Type B pancreatic cell (in vitro differentiated cells): ENCODE results near the gene ITGB6. TPM values are rescaled to one million over a fixed set of nuclear protein-coding genes. Genes with fewer than 3 reads are reported as not detected.

Experiments
- DNase-seq: peaks from one replicate; pipeline ENCODE4 v3.0.0; 2021; ENCODE audit warnings: mixed read lengths; ENCODE audit not compliant: unreplicated experiment; ENCODE audit errors: extremely low spot score
- H3K27ac Mint-ChIP-seq: 2 replicates; pipeline ENCODE4 v1.8.0; 2021; ENCODE audit warnings: mild to moderate bottlenecking, mixed read lengths
- H3K27me3 Mint-ChIP-seq: 2 replicates; pipeline ENCODE4 v1.8.0; 2021; ENCODE audit warnings: mixed read lengths
- H3K36me3 Mint-ChIP-seq: 2 replicates; pipeline ENCODE4 v1.8.0; 2021; ENCODE audit warnings: mixed read lengths
- H3K4me1 Mint-ChIP-seq: one replicate; pipeline ENCODE4 v1.8.0; 2021; ENCODE audit warnings: mixed read lengths; ENCODE audit not compliant: unreplicated experiment
- H3K4me3 Mint-ChIP-seq: 2 replicates; pipeline ENCODE4 v1.8.0; 2021; ENCODE audit warnings: mild to moderate bottlenecking, mixed read lengths
- H3K9me3 Mint-ChIP-seq: 2 replicates; pipeline ENCODE4 v1.8.0; 2021; ENCODE audit warnings: mixed read lengths
- total RNA-seq: library from RNA; stranded (reverse); gene quantifications from 2 replicates; pipeline ENCODE4 v1.2.1, GENCODE V29; 2021; ENCODE audit warnings: low replicate concordance
- TF ChIP-seq, protein P1 (sequence below): fragments of 200-600 bp; sonication (generic); conservative IDR thresholded peaks from 2 replicates; pipeline ENCODE4 v1.5.0; 2021; ENCODE audit warnings: antibody characterized with exemption, mild to moderate bottlenecking

Gene ITGB6
- total RNA-seq, 1 donor from 2014 or later = 3.2 TPM

DNA sequence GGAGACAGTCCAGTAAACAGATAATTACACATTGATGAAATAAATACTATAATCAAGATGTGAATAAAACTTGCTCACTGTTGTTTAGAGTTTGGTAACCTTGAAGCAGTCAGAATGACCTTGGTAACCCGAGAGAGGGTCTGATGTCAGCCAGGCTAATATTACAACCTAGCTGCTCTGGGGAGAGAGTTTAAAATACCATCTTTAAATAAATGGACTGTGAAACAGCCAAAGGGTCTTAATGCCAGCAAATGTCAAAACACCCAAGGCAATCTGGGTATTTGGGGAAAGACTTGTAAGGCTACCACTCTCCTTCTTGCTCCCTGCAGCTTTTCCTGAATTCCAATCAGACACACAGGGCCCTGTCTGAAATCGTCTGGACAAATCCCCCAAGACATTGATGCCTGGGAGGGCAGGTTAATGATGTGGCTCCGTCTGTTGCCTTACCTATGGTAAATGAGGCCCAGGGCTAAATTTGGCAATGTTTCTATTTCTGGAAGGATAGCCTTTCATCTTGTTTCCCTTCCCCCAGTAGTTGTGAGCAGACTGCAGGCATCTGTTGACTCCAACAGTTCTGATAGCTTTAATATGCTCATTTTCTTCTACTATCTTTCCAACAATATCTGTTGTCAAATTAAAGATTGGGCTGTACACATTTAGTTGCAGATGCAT, 43.0 kb upstream of the ITGB6 start:
- TF ChIP-seq, protein P1, sequence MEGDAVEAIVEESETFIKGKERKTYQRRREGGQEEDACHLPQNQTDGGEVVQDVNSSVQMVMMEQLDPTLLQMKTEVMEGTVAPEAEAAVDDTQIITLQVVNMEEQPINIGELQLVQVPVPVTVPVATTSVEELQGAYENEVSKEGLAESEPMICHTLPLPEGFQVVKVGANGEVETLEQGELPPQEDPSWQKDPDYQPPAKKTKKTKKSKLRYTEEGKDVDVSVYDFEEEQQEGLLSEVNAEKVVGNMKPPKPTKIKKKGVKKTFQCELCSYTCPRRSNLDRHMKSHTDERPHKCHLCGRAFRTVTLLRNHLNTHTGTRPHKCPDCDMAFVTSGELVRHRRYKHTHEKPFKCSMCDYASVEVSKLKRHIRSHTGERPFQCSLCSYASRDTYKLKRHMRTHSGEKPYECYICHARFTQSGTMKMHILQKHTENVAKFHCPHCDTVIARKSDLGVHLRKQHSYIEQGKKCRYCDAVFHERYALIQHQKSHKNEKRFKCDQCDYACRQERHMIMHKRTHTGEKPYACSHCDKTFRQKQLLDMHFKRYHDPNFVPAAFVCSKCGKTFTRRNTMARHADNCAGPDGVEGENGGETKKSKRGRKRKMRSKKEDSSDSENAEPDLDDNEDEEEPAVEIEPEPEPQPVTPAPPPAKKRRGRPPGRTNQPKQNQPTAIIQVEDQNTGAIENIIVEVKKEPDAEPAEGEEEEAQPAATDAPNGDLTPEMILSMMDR = no peak
- DNase-seq = no peak
- H3K4me3 Mint-ChIP-seq = no peak overlapping the region
- no peaks in the 10 kb centered on the region for H3K36me3 Mint-ChIP-seq
- H3K27ac Mint-ChIP-seq = no peak overlapping the region
- H3K4me1 Mint-ChIP-seq = peaks cover 41% of the 10 kb centered on the region
- H3K9me3 Mint-ChIP-seq = no peaks in the 10 kb centered on the region
- H3K27me3 Mint-ChIP-seq = no peaks in the 10 kb centered on the region

DNA sequence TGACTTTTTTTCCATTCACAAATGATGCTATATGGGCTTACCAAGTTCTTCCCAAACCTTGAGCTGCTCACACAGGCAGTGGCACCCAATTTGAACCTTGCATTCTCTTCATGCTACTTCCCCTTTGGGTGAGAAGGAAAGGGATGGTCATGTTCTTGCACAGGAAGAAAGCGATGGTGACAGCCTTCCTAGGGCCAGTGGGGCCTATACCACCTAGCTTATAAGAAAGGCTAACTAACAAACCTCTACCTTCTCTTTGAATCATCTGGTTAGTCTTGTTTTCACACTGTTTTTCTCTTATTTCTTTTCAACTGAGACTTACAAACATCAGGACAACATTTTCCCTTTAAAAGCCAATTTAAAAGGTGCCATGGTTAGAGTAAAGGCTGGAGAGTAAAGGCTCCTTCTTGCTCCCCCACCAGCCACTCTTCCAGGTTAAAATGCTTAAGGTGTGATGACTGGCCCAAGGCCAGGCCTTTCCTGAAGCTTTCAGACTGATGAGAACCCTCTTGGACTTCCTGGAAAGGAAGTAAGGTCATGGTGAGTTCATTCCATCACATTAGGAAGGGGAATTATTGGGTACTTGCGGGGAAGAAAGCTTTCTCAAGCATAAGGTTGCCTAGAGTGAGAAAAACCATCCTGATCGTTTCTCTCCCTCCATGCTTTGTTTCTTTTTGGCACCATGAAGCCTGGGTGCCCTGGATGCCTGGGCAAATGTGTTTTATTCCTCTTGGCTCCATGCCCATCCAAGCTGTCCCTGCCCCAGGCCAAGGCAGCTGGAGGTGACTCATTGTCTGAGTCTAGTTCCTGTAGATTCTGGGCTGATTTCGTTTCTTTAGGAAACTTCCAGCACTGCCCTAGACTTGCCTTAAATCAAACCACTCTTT, 41.4 kb upstream of the ITGB6 start:
- DNase-seq = no peak
- Mint-ChIP-seq H3K9me3 (no peaks in the 10 kb centered on the region), H3K27ac (no peak overlapping the region), H3K4me1 (peaks cover 42% of the 10 kb centered on the region), H3K4me3 (no peak overlapping the region), H3K36me3 (no peaks in the 10 kb centered on the region), H3K27me3 (no peaks in the 10 kb centered on the region)
- TF ChIP-seq, protein P1 = no peak

DNA sequence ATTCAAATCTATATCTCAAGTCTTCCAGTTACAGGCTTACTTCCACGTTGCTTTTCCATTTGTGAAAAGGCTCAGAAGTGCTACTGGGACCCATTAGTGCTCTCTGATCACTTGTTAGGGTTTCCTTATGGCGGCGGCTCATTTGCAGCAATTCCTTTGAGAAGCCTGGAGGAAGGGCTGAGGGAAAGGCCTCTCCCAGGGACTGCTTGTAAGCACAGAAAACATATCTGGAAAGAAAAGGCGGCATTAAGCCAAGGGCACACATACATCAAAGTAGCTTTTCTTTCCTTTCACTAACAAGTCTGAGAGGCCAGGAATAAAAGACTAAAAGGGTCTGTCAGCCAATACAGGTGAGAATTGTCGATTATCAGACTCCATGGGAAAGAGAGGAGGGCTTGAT, 39.4 kb upstream of the ITGB6 start:
- Mint-ChIP-seq H3K4me3 (no peak overlapping the region), H3K4me1 (peaks cover 42% of the 10 kb centered on the region), H3K36me3 (no peaks in the 10 kb centered on the region), H3K27me3 (no peaks in the 10 kb centered on the region), H3K9me3 (no peaks in the 10 kb centered on the region), H3K27ac (no peak overlapping the region)
- TF ChIP-seq, protein P1 = no peak
- DNase-seq = no peak

DNA sequence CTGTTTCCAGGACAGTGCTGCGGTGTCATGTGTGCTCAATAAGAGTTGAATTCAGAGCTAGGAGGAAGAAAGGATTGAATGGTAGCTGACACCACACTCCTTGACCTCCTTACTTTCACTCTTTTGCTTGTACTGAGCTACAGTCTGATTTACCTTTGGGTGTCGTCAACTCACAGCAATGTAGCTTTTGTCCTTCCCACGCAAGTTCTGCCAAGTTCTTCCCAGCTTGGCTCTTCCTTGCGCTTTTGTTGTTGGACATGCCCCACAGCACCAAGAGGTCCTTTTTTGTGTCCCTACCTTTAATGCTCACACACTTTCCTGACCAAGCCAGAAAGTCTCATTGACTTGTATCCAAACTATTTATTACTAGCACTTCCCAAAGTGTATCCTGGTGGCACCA, 38.3 kb upstream of the ITGB6 start:
- no peak for DNase-seq
- TF ChIP-seq, protein P1 = no peak
- H3K27me3 Mint-ChIP-seq = no peaks in the 10 kb centered on the region
- H3K4me1 Mint-ChIP-seq = peaks cover 38% of the 10 kb centered on the region
- H3K9me3 Mint-ChIP-seq = no peaks in the 10 kb centered on the region
- no peak overlapping the region for H3K4me3 Mint-ChIP-seq
- H3K27ac Mint-ChIP-seq = no peak overlapping the region
- no peaks in the 10 kb centered on the region for H3K36me3 Mint-ChIP-seq

DNA sequence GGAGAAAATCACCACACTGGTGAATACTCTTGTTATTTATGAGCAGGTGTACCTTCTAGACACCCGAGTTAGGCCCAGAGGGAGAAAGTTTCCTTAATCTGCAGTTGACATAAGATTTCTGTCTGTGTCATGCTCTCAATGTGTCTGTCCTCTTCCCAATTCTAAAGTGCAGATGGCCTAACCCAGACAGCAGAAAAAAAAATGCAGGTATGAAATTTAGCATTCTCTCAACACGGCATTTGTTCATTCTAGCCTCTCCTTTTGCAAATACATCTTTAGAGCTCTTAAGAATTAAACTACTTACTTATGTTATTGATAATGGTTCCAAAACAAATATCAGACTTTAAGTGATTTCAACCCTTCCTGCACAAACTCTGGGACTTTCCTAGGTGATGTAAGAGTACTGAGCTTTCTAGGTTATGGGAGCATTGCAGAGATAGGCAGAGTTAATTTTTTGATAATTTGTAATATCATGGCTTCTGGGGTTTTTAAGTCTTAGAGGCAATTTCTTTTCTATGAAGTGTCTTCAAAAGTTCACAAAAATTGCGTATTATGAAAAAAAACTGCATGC, 32.9 kb upstream of the ITGB6 start:
- Mint-ChIP-seq H3K4me1 (peaks cover 12% of the 10 kb centered on the region), H3K36me3 (no peaks in the 10 kb centered on the region), H3K4me3 (no peak overlapping the region), H3K9me3 (no peaks in the 10 kb centered on the region), H3K27me3 (no peaks in the 10 kb centered on the region), H3K27ac (no peak overlapping the region)
- no peak for DNase-seq
- TF ChIP-seq, protein P1 = no peak
